Endometrium (tissue), 2 donors: ENCODE measurements around the gene MICAL2.

Experiments used
- FAIRE-seq: peaks from 2 replicates; lab custom pipeline; 2012; peaks lifted over from hg19 to GRCh38; lab: Jason Lieb, UNC
- donor health status: control.
- donor health status: control.

Gene MICAL2

DNA sequence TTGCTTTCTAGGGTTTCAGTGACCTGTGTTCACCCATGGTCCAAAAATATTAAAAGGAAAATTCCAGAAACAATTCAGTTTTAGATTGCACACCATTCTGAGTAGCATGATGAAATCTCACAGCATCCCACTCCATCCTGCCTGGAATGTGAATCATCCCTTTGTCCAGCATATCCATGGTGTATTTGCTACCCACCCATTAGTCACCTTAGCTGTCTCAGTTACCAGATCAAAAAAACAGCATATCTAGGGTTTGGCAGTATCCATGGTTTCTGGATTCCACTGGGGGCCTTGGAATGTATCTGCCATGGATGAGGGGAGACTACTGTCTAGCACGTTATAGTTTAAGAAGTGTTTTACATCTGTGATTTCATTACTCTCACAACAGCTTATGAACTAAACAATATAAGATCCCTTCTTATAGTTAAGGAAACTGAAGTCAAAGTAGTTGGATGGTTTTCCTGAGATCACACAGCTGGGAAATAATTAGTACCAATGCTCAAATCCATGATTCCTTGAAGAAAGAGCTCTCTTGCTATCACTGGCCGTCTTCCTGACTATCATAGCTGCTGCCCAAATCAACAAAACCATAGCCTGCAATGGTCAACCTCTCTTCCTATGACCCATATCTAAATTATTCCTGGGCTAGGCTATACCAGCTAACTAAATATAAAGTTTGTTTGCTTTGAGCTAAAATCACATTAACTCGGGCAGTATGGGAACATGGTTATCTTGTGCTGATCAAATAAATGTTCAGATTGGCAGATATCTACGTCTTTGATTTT lies 122.6 kb downstream of the MICAL2 start:
- FAIRE-seq: no peak

DNA sequence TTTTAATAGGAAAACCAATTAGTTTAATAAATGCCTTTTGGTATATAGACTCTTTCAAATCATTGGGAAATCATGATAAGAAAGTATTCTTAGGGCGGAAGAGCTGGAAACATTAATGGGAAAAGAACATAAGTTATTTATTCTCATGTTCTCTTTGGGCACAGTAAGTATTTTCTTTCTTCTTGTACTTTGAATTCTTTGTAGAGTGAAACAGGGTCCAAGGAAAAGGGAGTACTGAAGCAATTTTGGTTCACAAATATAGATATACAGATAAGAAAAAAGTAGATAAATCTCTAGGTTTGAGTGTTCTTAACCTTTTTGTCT lies 123.2 kb downstream of the MICAL2 start:
- no peak for FAIRE-seq

DNA sequence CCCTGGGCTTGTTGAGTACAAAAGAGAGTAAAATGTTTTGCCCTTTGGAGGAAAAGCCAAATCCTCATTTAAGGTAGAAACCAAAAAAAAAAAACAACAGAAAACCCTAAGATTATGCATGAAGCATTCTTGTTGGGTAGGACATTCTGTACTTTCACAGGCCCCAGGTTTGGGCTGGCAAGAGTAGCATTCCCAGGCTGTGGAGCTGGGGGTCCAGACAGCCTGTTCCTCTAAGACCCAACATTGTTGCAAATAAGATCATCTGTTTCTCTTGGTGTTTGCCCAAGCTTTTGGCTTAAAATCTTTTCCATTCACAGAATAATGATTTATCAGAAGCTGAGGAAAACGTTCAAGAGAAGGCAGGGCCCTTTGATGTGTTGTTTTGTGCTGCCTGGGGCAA lies 123.8 kb downstream of the MICAL2 start:
- FAIRE-seq: no peak

DNA sequence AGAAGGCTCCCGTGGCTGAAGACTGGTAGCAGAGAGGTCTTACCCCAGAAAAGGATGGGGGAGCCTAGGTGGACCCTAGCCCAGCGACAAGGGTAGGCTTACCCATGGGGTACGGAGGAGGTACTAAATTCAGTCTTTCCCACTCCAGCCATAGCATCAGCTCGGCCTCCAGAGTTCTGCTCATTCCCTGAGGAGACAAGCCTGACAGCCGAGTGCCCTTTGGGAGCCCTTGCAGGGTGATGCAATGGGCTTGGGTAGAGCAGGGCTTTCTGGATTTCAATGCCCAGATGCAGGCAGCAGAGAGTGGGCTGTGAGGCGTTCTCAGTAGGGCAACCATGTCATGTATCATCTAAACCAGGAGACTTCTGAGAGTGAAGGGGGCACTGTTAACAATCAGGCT lies 124.7 kb downstream of the MICAL2 start:
- FAIRE-seq: no peak

DNA sequence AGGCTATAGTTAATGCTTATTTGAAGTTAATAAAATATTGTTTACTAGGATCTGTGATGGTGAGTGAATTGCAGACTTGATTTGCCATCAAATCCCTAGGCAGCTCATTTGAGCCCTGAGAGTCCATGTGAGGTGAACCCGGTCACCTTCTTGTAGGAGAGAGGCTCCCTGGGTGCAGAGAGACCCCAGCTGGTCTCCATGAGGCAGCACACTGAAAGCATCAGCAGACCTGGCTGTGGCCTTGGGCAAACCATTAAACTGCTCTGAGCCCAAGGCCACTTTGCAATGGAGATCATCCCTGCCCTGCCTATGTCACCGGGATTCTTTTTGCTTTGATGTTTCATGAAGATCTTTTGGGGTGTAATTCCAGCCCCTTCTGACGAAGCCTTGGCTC lies 125.2 kb downstream of the MICAL2 start:
- no peak for FAIRE-seq

DNA sequence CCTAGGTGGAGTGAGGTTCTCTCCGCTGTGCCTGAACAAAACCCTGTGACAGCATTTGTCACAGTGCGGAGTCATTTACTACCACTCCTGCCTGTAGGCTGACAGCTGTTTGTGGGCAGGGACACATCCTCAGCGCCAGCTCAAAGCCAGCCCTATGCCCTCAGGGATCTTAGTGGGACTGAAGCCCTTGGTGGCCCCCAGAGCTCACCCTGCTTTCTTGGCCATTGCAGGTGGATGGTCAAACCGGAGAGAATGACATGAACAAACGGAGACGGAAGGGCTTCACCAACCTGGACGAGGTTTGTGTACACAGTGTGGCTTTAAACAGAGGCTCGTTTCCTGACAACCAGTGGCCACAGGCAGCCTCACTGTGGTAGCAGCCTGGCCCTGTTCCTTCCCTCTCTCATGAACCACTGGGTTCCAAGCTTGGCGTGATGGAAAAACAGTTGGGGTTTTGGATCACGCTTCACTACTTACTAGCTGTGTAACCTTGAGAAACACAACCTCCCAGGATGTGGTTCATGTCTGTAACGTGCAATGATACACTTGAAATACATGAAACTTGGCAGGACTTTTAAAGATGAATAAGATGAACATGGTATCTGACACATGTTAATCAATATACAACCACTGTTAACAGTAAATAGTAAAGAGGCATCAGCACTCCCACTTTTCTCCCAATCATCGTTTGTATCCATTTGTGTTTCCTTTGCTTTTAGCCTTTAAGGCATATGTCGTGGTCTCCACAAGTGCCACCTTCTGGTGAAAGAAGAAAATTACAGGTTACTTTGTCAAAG lies 125.8 kb downstream of the MICAL2 start:
- peak; percentile 51 for FAIRE-seq

DNA sequence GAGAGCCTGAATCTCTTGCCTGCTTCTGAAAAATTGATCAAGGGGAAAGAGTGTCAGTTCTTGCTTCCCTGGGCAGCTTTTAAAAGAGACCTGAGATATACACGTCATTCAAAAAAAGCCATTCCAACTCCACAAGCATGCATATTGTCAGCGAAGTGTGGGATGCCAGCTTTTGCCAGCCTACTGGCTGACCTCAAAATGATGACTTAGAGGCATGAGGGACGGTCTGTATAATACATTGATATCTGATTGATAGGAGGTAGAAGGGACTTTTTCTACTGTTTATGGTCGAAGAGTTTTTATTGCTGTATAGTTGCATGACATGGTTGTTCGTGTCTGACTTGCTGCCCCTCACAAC lies 126.3 kb downstream of the MICAL2 start:
- FAIRE-seq: no peak

DNA sequence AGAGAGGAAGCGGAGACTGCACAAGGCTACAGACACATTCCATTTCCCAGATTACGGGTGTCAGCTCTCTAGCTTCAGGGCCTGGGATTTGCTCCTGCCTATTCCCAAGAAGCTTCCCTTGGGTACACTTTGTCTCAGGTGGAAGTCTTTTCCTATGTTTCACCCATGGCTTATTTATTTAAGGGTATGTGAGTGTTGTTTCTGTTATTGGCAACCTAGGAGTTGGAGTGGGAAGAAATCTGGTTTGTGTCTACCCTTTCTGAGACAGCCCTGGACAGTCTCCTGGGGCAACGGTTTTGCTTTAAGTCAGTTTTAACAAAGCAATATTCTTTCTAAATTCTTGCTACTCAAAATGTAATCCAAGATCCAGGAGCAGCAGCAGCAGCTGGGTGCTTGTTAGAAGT lies 127.0 kb downstream of the MICAL2 start:
- no peak for FAIRE-seq

DNA sequence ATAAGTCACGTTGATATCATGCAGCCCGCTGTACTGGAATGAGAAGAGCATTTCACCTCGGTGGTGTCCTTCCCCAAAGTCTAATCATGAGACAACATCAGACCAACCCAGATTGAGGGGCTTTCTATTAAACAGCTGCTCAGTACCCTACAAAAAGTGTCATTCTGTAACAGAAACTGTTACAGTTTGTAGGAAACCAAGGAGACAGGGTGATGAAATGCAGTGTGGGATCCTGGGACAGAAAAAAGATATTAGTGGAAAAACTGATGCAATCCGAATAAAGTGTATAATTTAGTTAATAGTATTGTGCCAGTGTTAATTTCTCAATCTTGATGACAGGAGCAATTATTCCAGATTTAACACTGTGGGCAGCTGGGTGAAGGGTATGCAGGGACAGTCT lies 128.0 kb downstream of the MICAL2 start:
- FAIRE-seq: no peak

DNA sequence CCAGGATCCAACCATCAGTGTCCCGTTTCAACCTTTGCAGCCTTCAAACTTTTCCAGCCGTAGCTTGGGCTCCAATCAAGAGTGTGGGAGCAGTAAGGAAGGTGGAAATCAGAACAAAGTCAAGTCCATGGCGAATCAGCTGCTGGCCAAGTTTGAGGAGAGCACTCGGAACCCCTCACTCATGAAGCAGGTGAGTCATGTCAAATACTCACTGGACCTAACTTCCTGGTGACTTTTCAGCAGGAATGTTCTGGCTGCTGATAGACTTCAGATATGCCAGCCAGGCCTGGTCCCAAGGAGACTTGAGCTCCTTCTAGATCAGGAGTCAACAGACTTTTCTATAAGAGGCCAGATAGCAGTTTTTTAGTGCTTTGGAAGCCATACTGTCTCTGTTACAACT lies 129.0 kb downstream of the MICAL2 start:
- no peak for FAIRE-seq

DNA sequence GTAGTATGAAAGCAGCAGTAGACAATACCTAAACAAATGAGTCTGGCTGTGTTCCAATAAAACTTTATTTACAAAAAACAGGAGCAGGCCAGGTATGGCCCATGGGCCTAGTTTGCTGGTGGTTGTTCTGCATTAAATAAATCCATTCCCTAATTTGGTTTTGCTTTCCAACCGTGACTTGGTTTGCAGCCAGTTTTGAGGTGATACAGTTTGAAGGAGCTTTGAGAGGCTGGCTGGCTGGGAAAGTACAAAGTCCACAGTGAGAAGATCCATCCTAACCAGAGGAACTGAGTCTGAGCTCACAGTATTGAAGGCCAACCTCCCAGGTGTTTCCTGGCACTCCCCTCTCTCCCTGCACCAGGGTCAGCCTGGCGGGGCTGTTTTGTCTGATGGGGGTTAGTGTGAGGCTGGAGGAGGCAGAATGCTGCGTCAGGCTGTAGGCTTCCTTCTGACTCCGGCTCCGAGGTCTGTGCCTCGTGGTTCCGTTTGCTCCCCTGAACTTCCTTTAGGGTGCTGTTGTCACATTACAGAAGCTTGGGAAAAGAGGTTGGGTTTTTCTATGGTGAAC lies 129.5 kb downstream of the MICAL2 start:
- no peak for FAIRE-seq

DNA sequence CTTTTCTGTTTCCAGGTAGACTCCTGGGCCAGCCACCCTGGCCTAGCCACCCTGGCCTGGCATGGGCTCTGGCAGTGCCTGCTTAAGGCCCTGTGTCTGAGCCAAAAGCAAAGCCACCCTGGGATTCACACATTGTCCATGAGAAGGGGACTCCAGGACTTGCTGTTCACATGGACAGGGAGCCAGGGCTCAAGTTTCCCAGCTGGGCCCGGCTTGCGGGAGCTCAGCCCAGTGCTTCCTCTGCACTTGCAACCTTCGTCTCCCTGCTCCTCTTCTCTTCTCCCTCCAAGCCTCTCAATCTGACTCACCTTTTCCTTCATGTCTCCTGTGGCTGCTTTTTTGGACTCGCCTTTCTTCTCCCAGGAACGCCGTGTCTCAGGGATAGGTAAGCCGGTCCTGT lies 130.3 kb downstream of the MICAL2 start:
- no peak for FAIRE-seq

DNA sequence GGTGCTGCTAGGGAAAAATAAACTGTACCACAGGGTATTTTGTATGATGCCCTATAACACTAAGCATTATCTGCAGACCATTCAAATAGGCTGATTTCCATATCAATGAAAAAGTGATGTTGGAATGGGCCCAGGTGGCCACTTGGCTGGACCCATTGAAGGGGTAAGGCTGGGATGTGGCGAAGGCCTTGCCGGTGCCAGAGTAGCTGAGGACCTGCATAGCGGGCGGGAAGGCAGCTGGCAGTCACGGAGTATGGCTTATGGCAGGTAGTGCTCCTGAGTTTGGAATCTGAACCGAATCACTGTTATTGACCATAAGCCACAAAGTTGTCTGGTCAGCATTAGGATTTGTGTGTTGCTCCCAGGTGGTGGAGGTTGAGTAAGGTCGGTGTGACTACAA lies 131.0 kb downstream of the MICAL2 start:
- FAIRE-seq: no peak

DNA sequence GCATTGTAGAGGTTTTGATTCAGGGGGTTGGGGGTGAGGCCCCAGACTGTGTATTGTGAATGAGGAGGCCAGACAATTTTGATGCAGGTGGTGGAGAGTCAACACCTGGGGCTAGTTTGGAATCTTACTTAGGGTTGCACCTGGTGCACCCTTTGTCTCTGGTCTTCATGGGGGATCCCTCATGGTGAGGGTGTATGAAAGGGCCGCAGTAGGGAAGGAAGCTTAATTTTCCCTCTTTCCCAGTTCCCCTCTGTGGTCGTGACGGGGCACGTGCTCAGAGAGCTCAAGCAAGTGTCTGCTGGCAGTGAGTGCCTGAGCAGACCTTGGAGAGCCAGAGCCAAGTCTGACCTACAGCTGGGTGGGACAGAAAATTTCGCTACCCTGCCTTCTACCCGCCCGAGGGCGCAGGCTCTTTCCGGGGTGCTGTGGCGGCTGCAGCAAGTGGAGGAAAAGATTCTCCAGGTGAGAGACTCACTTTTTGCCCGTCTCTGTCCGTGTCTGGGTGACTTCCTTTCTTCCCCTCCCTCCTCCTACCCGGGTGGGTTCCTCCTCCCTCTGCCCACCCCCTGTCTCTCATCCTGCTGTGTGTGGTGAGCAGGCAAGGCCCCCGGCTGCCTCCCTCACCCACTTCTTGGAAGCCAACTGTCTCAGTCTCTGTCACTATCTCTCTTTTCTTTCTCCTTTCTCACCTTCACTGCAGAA lies 131.7 kb downstream of the MICAL2 start:
- no peak for FAIRE-seq

DNA sequence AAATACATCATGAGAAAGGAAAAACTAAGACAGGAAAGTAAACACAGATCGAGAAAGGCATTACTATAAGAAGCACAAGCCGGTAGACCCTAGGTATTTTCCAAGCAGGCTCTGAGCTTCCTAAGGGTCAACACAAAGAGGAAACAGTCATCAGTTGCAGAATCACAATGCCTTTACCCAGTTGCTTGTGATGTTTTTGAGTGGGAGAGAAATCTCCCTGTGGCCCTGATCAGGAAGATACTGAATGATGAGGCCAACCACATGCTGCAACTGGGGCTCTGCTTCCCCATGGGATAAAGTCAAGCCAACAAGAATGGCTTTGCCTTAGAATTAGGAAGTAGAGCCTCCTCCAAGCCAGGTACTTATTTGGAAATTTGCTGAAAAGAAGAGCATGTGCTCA lies 132.6 kb downstream of the MICAL2 start:
- FAIRE-seq: no peak

DNA sequence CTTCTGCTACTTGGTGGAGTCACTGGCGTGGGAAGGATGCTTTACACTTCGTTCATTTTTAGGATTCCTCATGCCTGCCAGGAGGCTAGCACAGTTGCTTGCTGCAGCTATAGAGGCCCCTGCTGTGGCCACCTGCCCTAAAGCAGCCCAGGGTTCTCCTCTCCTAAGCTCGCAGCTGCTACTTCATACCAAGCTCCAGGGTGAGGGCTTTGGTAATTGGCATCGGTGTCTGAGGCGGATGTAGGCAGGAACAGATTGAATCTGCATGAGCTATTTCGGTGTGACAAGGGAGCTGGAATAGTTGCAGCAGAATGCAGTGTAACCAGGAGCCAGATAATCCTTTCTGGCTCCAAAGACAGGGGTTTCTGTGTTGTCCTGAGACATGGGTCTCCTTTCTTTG lies 133.1 kb downstream of the MICAL2 start:
- no peak for FAIRE-seq

DNA sequence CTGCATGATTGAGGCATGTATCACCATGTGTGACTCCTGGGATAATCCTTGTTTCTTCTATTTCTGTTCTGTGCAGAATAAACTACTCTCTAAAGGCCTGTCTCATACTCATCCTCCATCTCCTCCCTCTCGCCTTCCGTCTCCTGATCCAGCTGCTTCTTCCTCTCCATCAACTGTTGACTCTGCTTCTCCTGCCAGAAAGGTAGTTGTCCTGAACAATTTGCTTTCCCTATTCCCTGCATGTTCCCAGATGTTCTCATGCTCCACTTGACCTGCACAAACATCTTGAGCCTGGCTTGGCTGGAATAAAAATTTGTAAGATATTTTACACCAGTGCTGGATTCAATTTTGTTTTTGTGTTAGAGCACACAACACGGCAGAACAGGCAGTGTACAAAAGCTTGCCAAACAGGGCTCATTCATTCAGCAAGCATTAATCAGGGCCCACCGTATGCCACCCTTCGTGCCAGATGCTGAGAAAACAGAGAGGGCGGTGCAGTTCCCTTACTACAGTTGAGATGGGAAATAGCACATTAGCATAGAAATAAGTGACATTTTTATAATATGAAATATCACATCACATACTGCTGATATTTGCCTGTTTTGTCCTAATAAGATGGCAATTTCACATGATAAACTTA lies 133.6 kb downstream of the MICAL2 start:
- FAIRE-seq: no peak

DNA sequence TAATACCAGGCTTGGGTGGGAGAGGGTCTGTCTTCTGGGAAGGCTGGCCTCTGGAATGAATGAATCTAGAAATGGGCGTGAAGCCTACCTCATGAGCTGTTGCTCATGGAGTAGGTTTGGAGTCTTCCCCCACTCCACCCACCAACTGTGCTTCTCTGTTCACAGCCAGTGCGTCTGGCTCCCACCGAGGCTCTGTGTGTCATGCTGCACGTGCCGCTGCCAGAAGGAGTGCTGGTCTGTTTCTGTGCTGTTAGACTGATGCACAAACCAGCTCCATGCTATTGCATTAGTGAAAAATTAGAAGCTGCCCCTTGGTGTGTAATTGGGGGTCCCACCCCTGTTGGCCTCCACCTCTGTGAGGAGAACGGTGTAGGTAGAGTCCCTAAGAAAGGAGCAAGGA lies 134.7 kb downstream of the MICAL2 start:
- no peak for FAIRE-seq

DNA sequence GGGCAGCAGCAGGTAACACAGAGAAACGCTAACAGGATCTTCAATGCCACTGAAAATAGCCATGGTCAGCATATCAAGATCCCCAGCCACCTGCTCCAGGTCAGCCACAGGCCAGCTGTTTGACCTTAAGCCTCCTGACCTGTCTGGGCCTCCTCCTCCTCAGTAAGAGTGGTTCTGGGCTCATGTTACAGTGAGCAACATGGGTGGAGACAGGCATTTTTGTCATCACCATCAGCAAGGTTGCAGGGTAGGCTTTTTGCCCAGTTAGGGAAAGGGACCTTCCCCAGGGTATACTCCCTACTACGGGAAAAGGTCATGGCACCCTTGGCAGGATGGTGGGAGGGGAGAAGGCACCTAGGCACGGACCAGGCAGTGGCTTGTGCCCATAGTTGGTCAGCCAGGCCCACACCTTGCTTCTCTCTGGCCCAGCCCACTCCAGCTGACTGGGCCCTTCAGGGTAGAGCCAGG lies 135.2 kb downstream of the MICAL2 start:
- FAIRE-seq: no peak

DNA sequence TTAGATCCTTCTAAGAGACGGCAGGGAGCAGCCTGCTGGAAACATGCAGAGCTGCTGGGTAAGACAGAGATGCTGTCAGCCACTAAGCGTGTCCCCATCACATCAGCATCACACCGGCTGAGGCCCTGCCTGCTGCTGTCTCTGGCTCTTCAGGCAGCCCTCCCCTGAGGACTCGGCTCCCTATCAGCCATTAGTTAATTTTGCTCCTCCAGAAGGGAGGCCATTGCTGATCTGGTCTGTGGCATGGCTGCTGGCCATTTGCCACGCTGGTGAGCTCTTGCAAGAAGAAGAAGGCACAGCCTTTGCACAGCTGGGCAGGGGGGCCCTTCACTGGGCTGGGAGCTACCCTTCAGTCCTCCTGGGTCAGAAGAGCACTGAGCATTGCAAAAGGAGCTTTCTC lies 135.8 kb downstream of the MICAL2 start:
- no peak for FAIRE-seq

DNA sequence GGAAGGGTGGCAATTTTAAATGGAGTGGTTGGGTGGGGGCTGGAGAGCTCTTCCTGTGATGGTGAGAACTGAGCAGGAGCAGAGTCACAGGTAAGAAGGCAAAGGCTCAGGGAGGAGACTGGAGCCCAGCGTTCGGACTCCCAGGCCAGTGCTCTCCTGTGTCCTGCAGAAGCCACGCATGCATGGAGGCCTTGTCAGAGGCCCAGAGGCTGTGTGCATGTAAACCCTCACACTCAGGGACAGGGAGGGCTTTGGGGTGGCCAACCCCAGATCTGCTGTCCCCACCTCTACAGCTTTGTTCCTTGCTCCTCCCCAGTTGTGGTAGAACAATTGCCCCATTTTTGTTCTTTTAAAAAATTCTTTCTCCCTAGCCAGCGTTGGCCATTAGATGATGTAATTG lies 136.6 kb downstream of the MICAL2 start:
- FAIRE-seq: no peak

DNA sequence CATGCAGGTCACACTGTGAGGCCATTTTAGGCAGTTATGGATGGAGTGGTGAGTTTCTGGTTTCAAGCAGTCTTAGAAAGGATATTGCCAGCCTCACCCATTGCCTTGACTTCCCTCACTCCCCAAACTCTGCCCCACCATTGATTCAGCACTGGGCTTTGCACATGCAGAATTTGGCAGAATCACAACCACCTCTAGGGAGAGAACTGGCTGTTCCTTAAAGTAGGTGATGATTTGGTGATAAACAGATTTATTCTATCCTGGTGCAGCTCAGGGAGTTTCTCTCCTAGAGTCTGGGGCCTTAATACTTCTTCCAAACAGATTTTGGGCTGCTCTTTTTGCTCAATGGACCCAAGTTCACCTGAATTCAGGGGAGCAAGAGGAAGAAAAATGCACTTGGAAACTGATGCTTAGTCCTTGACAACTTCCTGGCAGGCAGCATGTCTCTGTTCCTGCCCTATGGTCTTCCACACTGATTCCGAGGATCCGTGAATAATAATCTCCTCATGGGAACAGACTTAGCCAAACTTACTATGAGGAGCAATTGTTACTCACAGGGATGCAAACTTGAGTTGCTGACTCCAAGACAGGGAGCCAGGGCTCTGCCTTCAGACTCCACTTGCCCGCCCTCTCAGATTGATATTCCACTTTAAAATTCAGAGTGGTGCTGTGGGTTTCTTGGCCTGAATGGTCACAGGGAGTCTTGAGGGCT lies 137.3 kb downstream of the MICAL2 start:
- FAIRE-seq: no peak
